Activated CD8-positive, alpha-beta memory T cell treated with anti-CD3 and anti-CD28 coated beads, Interleukin-2, amount 10 ng/mL, durations not matched to agents 7 days and 5 days (primary cell): ENCODE measurements around the gene TMPRSS9. TPM values are rescaled to one million over a fixed set of nuclear protein-coding genes. Genes with fewer than 3 reads are reported as not detected.
"Not testable (repeated sequence)": the region's sequence is repeated elsewhere in the genome, so short reads cannot be mapped to it uniquely, and the experiment has no call there.

Experiments used
- ATAC-seq: fragments of 150-1000 bp; cut with Tn5 transposase; one replicate; pipeline ENCODE4 v1.10.0; 2021; ENCODE audit warnings: moderate library complexity
- CTCF ChIA-PET: fragments of 350-600 bp; sonication (Branson Sonifier 250); formaldehyde crosslinking; loops from one replicate; lab custom pipeline; 2021; ENCODE audit warnings: antibody characterized with exemption; lab: Charles Lee
- DNase-seq: peaks from one replicate; pipeline ENCODE4 v3.0.0-alpha.2; 2020
- H3K27ac Mint-ChIP-seq: one replicate; pipeline ENCODE4 v1.8.0; 2021; ENCODE audit warnings: mild to moderate bottlenecking, mixed read lengths
- H3K27me3 Mint-ChIP-seq: one replicate; pipeline ENCODE4 v1.8.0; 2021; ENCODE audit warnings: mixed read lengths
- H3K36me3 Mint-ChIP-seq: one replicate; pipeline ENCODE4 v1.8.0; 2021; ENCODE audit warnings: mild to moderate bottlenecking, mixed read lengths
- H3K4me1 Mint-ChIP-seq: one replicate; pipeline ENCODE4 v1.8.0; 2021; ENCODE audit warnings: mixed read lengths
- H3K4me3 Mint-ChIP-seq: one replicate; pipeline ENCODE4 v1.8.0; 2021; ENCODE audit warnings: mild to moderate bottlenecking, moderate library complexity, mixed read lengths
- H3K9me3 Mint-ChIP-seq: one replicate; pipeline ENCODE4 v1.8.0; 2022; ENCODE audit warnings: low read depth, mixed read lengths
- total RNA-seq, 2 experiments: library from RNA; stranded (reverse); gene quantifications; one replicate each; pipeline ENCODE4 v1.2.3, GENCODE V29; 2021

The TMPRSS9 gene
- total RNA-seq, 2 experiments from 2014 or later = not detected

- Mint-ChIP-seq H3K27me3 (no peaks in the 10 kb centered on the region), H3K27ac (no peak overlapping the region), H3K4me1 (peaks cover 4% of the 10 kb centered on the region), H3K9me3 (peaks cover 7% of the 10 kb centered on the region), H3K36me3 (peaks cover 6% of the 10 kb centered on the region), H3K4me3 (no peak overlapping the region)
- no peak for DNase-seq
- CTCF ChIA-PET = no interaction called here
- ATAC-seq = no peak
These were observed 19.4 kb upstream of the TMPRSS9 start for GRCh38 chr19:2340496-2341243.

- no peak for DNase-seq
- no peak for ATAC-seq
- peaks cover 1% of the 10 kb centered on the region for H3K9me3 Mint-ChIP-seq
- H3K4me3 Mint-ChIP-seq = no peak overlapping the region
- no peaks in the 10 kb centered on the region for H3K36me3 Mint-ChIP-seq
- no peaks in the 10 kb centered on the region for H3K27me3 Mint-ChIP-seq
- H3K4me1 Mint-ChIP-seq = peaks cover under 1% of the 10 kb centered on the region
- CTCF ChIA-PET = no interaction called here
- H3K27ac Mint-ChIP-seq = no peak overlapping the region
These were observed 18.8 kb upstream of the TMPRSS9 start for GRCh38 chr19:2341244-2341751.

GRCh38 chr19:2341982-2342381 lies 18.1 kb upstream of the TMPRSS9 start:
- no peak overlapping the region for H3K4me3 Mint-ChIP-seq
- no peaks in the 10 kb centered on the region for H3K27me3 Mint-ChIP-seq
- no peak overlapping the region for H3K27ac Mint-ChIP-seq
- no peak for ATAC-seq
- CTCF ChIA-PET = no interaction called here
- no peak for DNase-seq
- H3K9me3 Mint-ChIP-seq = no peaks in the 10 kb centered on the region
- no peaks in the 10 kb centered on the region for H3K4me1 Mint-ChIP-seq
- no peaks in the 10 kb centered on the region for H3K36me3 Mint-ChIP-seq

GRCh38 chr19:2342656-2343288 lies 17.3 kb upstream of the TMPRSS9 start:
- DNase-seq (no peak), ATAC-seq (no peak)
- Mint-ChIP-seq H3K27ac (no peak overlapping the region), H3K4me1 (no peaks in the 10 kb centered on the region), H3K27me3 (no peaks in the 10 kb centered on the region), H3K4me3 (no peak overlapping the region), H3K36me3 (no peaks in the 10 kb centered on the region), H3K9me3 (no peaks in the 10 kb centered on the region)
- CTCF ChIA-PET = no interaction called here

- ATAC-seq (no peak), DNase-seq (no peak)
- H3K4me1 Mint-ChIP-seq = no peaks in the 10 kb centered on the region
- no peaks in the 10 kb centered on the region for H3K9me3 Mint-ChIP-seq
- no peak overlapping the region for H3K4me3 Mint-ChIP-seq
- H3K27me3 Mint-ChIP-seq = no peaks in the 10 kb centered on the region
- CTCF ChIA-PET = no interaction called here
- no peaks in the 10 kb centered on the region for H3K36me3 Mint-ChIP-seq
- no peak overlapping the region for H3K27ac Mint-ChIP-seq
These were observed 16.6 kb upstream of the TMPRSS9 start for GRCh38 chr19:2343289-2343982.

GRCh38 chr19:2344381-2344870 lies 15.6 kb upstream of the TMPRSS9 start:
- DNase-seq (no peak), ATAC-seq (no peak)
- Mint-ChIP-seq H3K4me3 (no peak overlapping the region), H3K27ac (no peak overlapping the region), H3K4me1 (no peaks in the 10 kb centered on the region), H3K27me3 (no peaks in the 10 kb centered on the region), H3K36me3 (no peaks in the 10 kb centered on the region), H3K9me3 (no peaks in the 10 kb centered on the region)
- CTCF ChIA-PET = no interaction called here

GRCh38 chr19:2345076-2345475 lies 15.0 kb upstream of the TMPRSS9 start:
- no peaks in the 10 kb centered on the region for H3K36me3 Mint-ChIP-seq
- H3K27me3 Mint-ChIP-seq = no peaks in the 10 kb centered on the region
- CTCF ChIA-PET = no interaction called here
- no peak overlapping the region for H3K4me3 Mint-ChIP-seq
- H3K27ac Mint-ChIP-seq = no peak overlapping the region
- ATAC-seq (no peak), DNase-seq (no peak)
- no peaks in the 10 kb centered on the region for H3K9me3 Mint-ChIP-seq
- H3K4me1 Mint-ChIP-seq = no peaks in the 10 kb centered on the region

GRCh38 chr19:2345794-2346663 lies 14.0 kb upstream of the TMPRSS9 start:
- H3K4me1 Mint-ChIP-seq = no peaks in the 10 kb centered on the region

DNA sequence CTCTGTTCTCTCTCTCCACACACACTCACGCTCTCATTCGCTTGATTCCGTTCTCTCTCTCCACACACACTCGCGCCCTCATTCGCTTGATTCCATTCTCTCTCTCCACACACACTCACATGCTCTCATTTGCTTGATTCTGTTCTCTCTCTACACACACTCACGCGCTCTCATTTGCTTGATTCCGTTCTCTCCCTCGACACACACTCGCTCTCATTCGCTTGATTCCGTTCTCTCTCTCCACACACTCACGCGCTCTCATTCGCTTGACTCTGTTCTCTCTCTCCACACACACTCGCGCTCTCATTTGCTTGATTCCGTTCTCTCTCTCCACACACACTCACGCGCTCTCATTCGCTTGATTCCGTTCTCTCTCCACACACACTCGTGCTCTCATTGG lies 10.2 kb upstream of the TMPRSS9 start:
- H3K27me3 Mint-ChIP-seq, ATAC-seq, H3K27ac Mint-ChIP-seq, CTCF ChIA-PET, H3K9me3 Mint-ChIP-seq, H3K36me3 Mint-ChIP-seq, H3K4me1 Mint-ChIP-seq, H3K4me3 Mint-ChIP-seq, DNase-seq: not testable (repeated sequence)

More at GRCh38 chr19:2345794-2346663, 14.0 kb upstream of the TMPRSS9 start:
- CTCF ChIA-PET = no interaction called here
- DNase-seq (no peak), ATAC-seq (no peak)
- Mint-ChIP-seq H3K9me3 (no peaks in the 10 kb centered on the region), H3K4me3 (no peak overlapping the region), H3K27me3 (no peaks in the 10 kb centered on the region), H3K27ac (peak overlapping the region; percentile 39), H3K36me3 (no peaks in the 10 kb centered on the region)

GRCh38 chr19:2350656-2351055 lies 9.4 kb upstream of the TMPRSS9 start:
- Mint-ChIP-seq H3K36me3 (no peaks in the 10 kb centered on the region), H3K27me3 (no peaks in the 10 kb centered on the region), H3K27ac (no peak overlapping the region), H3K4me3 (no peak overlapping the region), H3K4me1 (no peaks in the 10 kb centered on the region), H3K9me3 (no peaks in the 10 kb centered on the region)
- DNase-seq (no peak), ATAC-seq (no peak)
- CTCF ChIA-PET = no interaction called here

GRCh38 chr19:2351591-2351990 lies 8.5 kb upstream of the TMPRSS9 start:
- Mint-ChIP-seq H3K27ac (no peak overlapping the region), H3K27me3 (no peaks in the 10 kb centered on the region), H3K4me1 (no peaks in the 10 kb centered on the region), H3K9me3 (no peaks in the 10 kb centered on the region), H3K36me3 (no peaks in the 10 kb centered on the region), H3K4me3 (no peak overlapping the region)
- ATAC-seq (no peak), DNase-seq (no peak)
- CTCF ChIA-PET = no interaction called here

DNA sequence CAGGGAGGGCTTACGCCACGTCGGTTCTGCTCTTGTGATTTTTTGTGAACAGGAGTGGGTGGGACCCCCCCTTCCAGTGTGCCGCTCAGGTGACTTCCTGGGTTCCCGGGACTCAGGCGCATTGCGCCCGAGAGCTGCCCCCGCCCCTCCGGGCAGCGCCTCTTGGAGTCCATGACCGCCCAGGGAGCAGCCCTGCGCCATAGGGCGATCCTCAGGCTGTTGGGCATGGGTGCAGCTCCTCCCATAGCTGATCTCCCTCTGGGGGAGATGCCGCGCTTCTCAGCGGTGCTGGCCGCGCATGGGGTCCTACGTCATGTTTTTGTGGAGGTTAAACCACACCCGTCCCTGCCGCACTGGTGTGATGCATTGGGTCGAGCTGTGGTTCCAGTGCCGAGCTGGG lies 7.9 kb upstream of the TMPRSS9 start:
- Mint-ChIP-seq H3K4me3 (no peak overlapping the region), H3K9me3 (no peaks in the 10 kb centered on the region), H3K36me3 (no peaks in the 10 kb centered on the region), H3K27me3 (no peaks in the 10 kb centered on the region), H3K4me1 (no peaks in the 10 kb centered on the region), H3K27ac (no peak overlapping the region)
- no peak for ATAC-seq
- no peak for DNase-seq
- CTCF ChIA-PET = no interaction called here
